ENCODE results near the gene HNRNPK. TPM values are rescaled to one million over a fixed set of nuclear protein-coding genes. Genes with fewer than 3 reads are reported as not detected.
A peak's percentile ranks its signal among the peaks of the same experiment; 100 is the strongest.

Gene HNRNPK
- total RNA-seq, result 100 to 1,000 TPM; 501 to 702 (median 639) TPM

- H3K9me3 ChIP-seq, result no peaks in the 10 kb centered on the region
- peaks cover 25% of the 10 kb centered on the region in 2 donors for H3K36me3 ChIP-seq
- intact Hi-C loops (cut with DNase I), result no loop called here
- peak within 1 kb of the TSS; percentile 94 to 100 (median 98) for H3K27ac ChIP-seq
- 2 to 4% methylated on average over 9 to 20 of the region's 57 CpGs for WGBS, 2 donors
- TF ChIP-seq POLR2A (IDR thresholded peaks at IDR 0.05), result peak; percentile 82 to 90
- no peak for TF ChIP-seq CTCF (IDR thresholded peaks at IDR 0.05)
- peak within 1 kb of the TSS; percentile 74 to 91 (median 88) for H3K4me3 ChIP-seq (replicated peaks in 1 of 3)
- peaks cover 4 to 22% of the 10 kb centered on the region in 2 donors for H3K4me1 ChIP-seq
- no peaks in the 10 kb centered on the region for H3K27me3 ChIP-seq
- peak; percentile 98 to 99 for DNase-seq
These were observed at the start of gene HNRNPK for GRCh38 chr9:83979812-83980394. TSS of gene HNRNPK (minus strand) at chr9:83980215. CDS start at chr9:83978252, 1,963 bp downstream.

DNA sequence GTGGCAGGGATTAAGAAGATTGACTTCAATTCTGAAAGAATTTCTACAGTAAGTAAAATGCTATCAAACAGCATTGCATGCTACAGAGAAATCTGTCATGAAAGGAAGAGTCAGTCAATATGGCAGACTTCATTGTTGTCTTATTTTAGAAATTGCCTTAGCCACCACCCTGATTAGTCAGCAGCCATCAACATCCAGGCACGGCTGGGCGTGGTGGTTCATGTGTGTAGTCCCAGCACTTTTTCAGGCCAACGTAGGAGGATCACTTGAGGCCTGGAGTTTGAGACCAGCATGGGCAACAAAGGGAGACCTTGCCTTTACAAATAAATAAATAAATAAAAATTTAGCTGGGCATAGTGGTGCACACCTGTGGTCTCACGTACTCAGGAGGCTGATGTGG, 47.2 kb upstream of the HNRNPK start:
- Histone ChIP-seq H3K27ac (no peak overlapping the region), H3K36me3 (no peaks in the 10 kb centered on the region), H3K4me1 (no peaks in the 10 kb centered on the region), H3K9me3 (no peaks in the 10 kb centered on the region), H3K27me3 (no peaks in the 10 kb centered on the region), H3K4me3 (replicated peaks in 1 of 3) (no peak overlapping the region)
- no peak for DNase-seq
- WGBS, 2 donors, result 85 to 94% methylated on average over 4 of the region's 4 CpGs
- TF ChIP-seq POLR2A (IDR thresholded peaks at IDR 0.05) (no peak), CTCF (IDR thresholded peaks at IDR 0.05) (no peak)
- intact Hi-C loops (cut with DNase I), result no loop called here

GRCh38 chr9:84024041-84024575, 44.1 kb upstream of the HNRNPK start:
- intact Hi-C loops (cut with DNase I), result no loop called here
- TF ChIP-seq CTCF (IDR thresholded peaks at IDR 0.05), result no peak
- no peak for TF ChIP-seq POLR2A (IDR thresholded peaks at IDR 0.05)
- no peak for DNase-seq
- H3K27ac ChIP-seq, result no peak overlapping the region
- no peak overlapping the region for H3K4me3 ChIP-seq (replicated peaks in 1 of 3)
- WGBS, 2 donors, result 85 to 96% methylated on average over 4 of the region's 4 CpGs
- no peaks in the 10 kb centered on the region for H3K4me1 ChIP-seq
- H3K27me3 ChIP-seq, result no peaks in the 10 kb centered on the region
- no peaks in the 10 kb centered on the region for H3K9me3 ChIP-seq
- H3K36me3 ChIP-seq, result no peaks in the 10 kb centered on the region

DNA sequence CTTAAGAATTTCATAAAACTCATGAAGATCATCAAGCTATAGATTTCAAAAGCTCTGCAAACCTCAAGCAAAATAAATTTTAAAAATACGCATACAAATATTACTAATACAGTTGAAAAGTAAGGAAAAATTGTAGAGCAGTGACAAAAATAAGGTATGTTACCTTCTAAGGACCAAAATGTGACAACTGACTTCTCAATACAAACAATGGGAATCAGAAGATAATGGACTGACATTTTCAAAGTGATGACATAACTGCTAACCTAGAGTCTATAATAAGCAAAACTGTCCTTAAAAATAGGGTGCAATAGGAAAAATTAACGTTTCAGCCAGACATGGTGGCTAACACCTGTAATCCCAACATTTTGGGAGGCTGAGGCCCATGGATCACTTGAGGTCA, 27.6 kb upstream of the HNRNPK start:
- Histone ChIP-seq H3K4me1 (no peaks in the 10 kb centered on the region), H3K27ac (no peak overlapping the region), H3K9me3 (no peaks in the 10 kb centered on the region), H3K36me3 (no peaks in the 10 kb centered on the region), H3K27me3 (no peaks in the 10 kb centered on the region), H3K4me3 (replicated peaks in 1 of 3) (no peak overlapping the region)
- WGBS, 2 donors, result 94 to 96% methylated on average over 2 of the region's 2 CpGs
- no peak for DNase-seq
- intact Hi-C loops (cut with DNase I), result no loop called here
- TF ChIP-seq POLR2A (IDR thresholded peaks at IDR 0.05), result no peak
- TF ChIP-seq CTCF (IDR thresholded peaks at IDR 0.05), result no peak

GRCh38 chr9:84003246-84003645, 23.2 kb upstream of the HNRNPK start:
- Histone ChIP-seq H3K4me1 (no peaks in the 10 kb centered on the region), H3K4me3 (replicated peaks in 1 of 3) (no peak overlapping the region), H3K27ac (no peak overlapping the region), H3K27me3 (no peaks in the 10 kb centered on the region), H3K36me3 (no peaks in the 10 kb centered on the region), H3K9me3 (no peaks in the 10 kb centered on the region)
- 98 to 100% methylated on average over 3 of the region's 3 CpGs for WGBS, 2 donors
- intact Hi-C loops (cut with DNase I), result no loop called here
- TF ChIP-seq CTCF (IDR thresholded peaks at IDR 0.05), result no peak
- TF ChIP-seq POLR2A (IDR thresholded peaks at IDR 0.05), result no peak
- DNase-seq, result no peak
